ENCODE measurements around the gene MAML2.

MAML2 gene

GRCh38 chr11:96160732-96161306 lies 182.2 kb downstream of the MAML2 start:
- no peak for DNase-seq

- DNase-seq, result no peak
Measured at GRCh38 chr11:96159968-96160367, 183.0 kb downstream of the MAML2 start.

GRCh38 chr11:96158126-96158525 lies 184.9 kb downstream of the MAML2 start:
- DNase-seq, result no peak

GRCh38 chr11:96157517-96157873 lies 185.5 kb downstream of the MAML2 start:
- no peak for DNase-seq

GRCh38 chr11:96156379-96156722 lies 186.6 kb downstream of the MAML2 start:
- no peak for DNase-seq

GRCh38 chr11:96155627-96156378 lies 187.2 kb downstream of the MAML2 start:
- DNase-seq, result peak in 33 of 56 donors; percentile 4 to 54 (median 27)

- DNase-seq, result peak in 21 of 56 donors; percentile 8 to 59 (median 32)
Measured at GRCh38 chr11:96154802-96155520, 188.0 kb downstream of the MAML2 start.

- peak in 16 of 56 donors; percentile 2 to 39 (median 16) for DNase-seq
Measured at GRCh38 chr11:96152623-96153022, 190.4 kb downstream of the MAML2 start.

GRCh38 chr11:96151501-96151900 lies 191.5 kb downstream of the MAML2 start:
- no peak for DNase-seq

GRCh38 chr11:96150609-96151008 lies 192.4 kb downstream of the MAML2 start:
- DNase-seq, result no peak

- no peak for DNase-seq
Measured at GRCh38 chr11:96149743-96150555, 193.0 kb downstream of the MAML2 start.

GRCh38 chr11:96147906-96148486 lies 195.0 kb downstream of the MAML2 start:
- DNase-seq, result no peak

- no peak for DNase-seq
Measured at GRCh38 chr11:96147186-96147585, 195.8 kb downstream of the MAML2 start.

GRCh38 chr11:96146765-96147164 lies 196.2 kb downstream of the MAML2 start:
- DNase-seq, result no peak

GRCh38 chr11:96145163-96145585 lies 197.8 kb downstream of the MAML2 start:
- DNase-seq, result no peak

GRCh38 chr11:96144553-96144952 lies 198.4 kb downstream of the MAML2 start:
- DNase-seq, result no peak

GRCh38 chr11:96143041-96143521 lies 199.9 kb downstream of the MAML2 start:
- no peak for DNase-seq

- no peak for DNase-seq
Measured at GRCh38 chr11:96141626-96142025, 201.4 kb downstream of the MAML2 start.

- DNase-seq, result no peak
Measured at GRCh38 chr11:96139691-96140090, 203.3 kb downstream of the MAML2 start.

GRCh38 chr11:96137373-96137772 lies 205.6 kb downstream of the MAML2 start:
- no peak for DNase-seq

GRCh38 chr11:96136613-96137298 lies 206.2 kb downstream of the MAML2 start:
- no peak for DNase-seq

Data from nucleus accumbens (tissue), 56 donors.